A549 (cell line): Measurements from ENCODE around the gene CAV2. TPM values are rescaled to one million over a fixed set of nuclear protein-coding genes. Genes with fewer than 3 reads are reported as not detected.
A peak's percentile ranks its signal among the peaks of the same experiment; 100 is the strongest.

Source experiments
- ATAC-seq, 2 experiments: fragments of 200-7000 bp in 1 of 2; fragments of >200 bp in 1 of 2; cut with Nextera tagmentation in 1 of 2; cut with Tn5 transposase in 1 of 2; 3 replicates each; pipeline versions ENCODE4 v1.8.0 to v1.9.1; 2018 to 2020; ENCODE audit warnings: mild to moderate bottlenecking in 1 of 2, moderate library complexity in 1 of 2
- CTCF ChIA-PET: fragments of 300-600 bp; sonication (Branson Sonifier 250); formaldehyde crosslinking; extraction: SDS; loops from one replicate; lab custom pipeline; 2021; ENCODE audit warnings: antibody characterized with exemption, inconsistent platforms; lab: Yijun Ruan, JAX
- POLR2A ChIA-PET: fragments of 350-600 bp; formaldehyde crosslinking; extraction: SDS; loops from one replicate; lab custom pipeline; 2021; ENCODE audit warnings: antibody characterized with exemption, inconsistent platforms; lab: Yijun Ruan, JAX
- DNase-seq, 2 experiments: peaks; one replicate each; pipeline versions ENCODE4 v3.0.0 to v3.0.0-alpha.2; 2011 to 2016; ENCODE audit warnings: low read depth in 1 of 2, low spot score in 1 of 2
- FAIRE-seq: peaks from 2 replicates; lab custom pipeline; 2011; peaks lifted over from hg19 to GRCh38; lab: Jason Lieb, UNC
- H3K27ac ChIP-seq, 2 experiments: fragments of >200 bp; sonication (Bioruptor Twin); formaldehyde crosslinking; 3 replicates each; pipeline ENCODE4 v1.5.1; 2016 to 2017
- H3K4me1 ChIP-seq: fragments of >200 bp; sonication (Bioruptor Twin); formaldehyde crosslinking; 3 replicates; pipeline ENCODE4 v1.6.1; 2016
- H3K4me2 ChIP-seq: fragments of >200 bp; sonication (Bioruptor Twin); formaldehyde crosslinking; 3 replicates; pipeline ENCODE4 v1.6.1; 2016
- H3K4me3 ChIP-seq: fragments of >200 bp; sonication (Bioruptor Twin); formaldehyde crosslinking; 3 replicates; pipeline ENCODE4 v1.5.1; 2016
- H3K9me3 ChIP-seq: fragments of >200 bp; sonication (Bioruptor Twin); formaldehyde crosslinking; 3 replicates; pipeline ENCODE4 v1.6.1; 2016
- BCL3 ChIP-seq: fragments of >200 bp; sonication (Bioruptor Twin); formaldehyde crosslinking; IDR thresholded peaks from 3 replicates; pipeline ENCODE4 v1.6.1; 2016
- CHD2 ChIP-seq: fragments of 150-350 bp; IDR thresholded peaks from 2 replicates; pipeline ENCODE4 v1.6.1; 2014; ENCODE audit warnings: low read length; ENCODE audit not compliant: partially characterized antibody
- CHD4 ChIP-seq: fragments of 200-600 bp; sonication (generic); IDR thresholded peaks from 2 replicates; pipeline ENCODE4 v1.6.1; 2016; ENCODE audit warnings: antibody characterized with exemption, mild to moderate bottlenecking, borderline replicate concordance
- EHF ChIP-seq: fragments of 250-450 bp; sonication (Bioruptor Pico); IDR thresholded peaks from 2 replicates; pipeline ENCODE4 v1.5.0; 2020; ENCODE audit warnings: mild to moderate bottlenecking
- EP300 ChIP-seq, 2 experiments: fragments of >200 bp; sonication (Bioruptor Twin); formaldehyde crosslinking; IDR thresholded peaks; 2 replicates in 1 of 2; 3 replicates in 1 of 2; pipeline ENCODE4 v1.6.1; 2016 to 2017
- FOSL2 ChIP-seq, 2 experiments: fragments of 450-650 bp in 1 of 2; fragments of >200 bp in 1 of 2; sonication (Bioruptor Twin) in 1 of 2; formaldehyde crosslinking; IDR thresholded peaks; 2 replicates each; pipeline versions ENCODE4 v1.5.0 to v1.6.1; 2016 to 2020; ENCODE audit warnings: mild to moderate bottlenecking in 1 of 2, moderate library complexity in 1 of 2
- FOXS1 ChIP-seq: fragments of 250-450 bp; sonication (Bioruptor Pico); IDR thresholded peaks from 2 replicates; pipeline ENCODE4 v1.5.0; 2020; ENCODE audit warnings: mild to moderate bottlenecking, moderate library complexity
- HDAC2 ChIP-seq: fragments of 200-600 bp; sonication (generic); IDR thresholded peaks from 2 replicates; pipeline ENCODE4 v1.6.1; 2016
- HOXB5 ChIP-seq: fragments of 250-450 bp; sonication (Bioruptor Pico); IDR thresholded peaks from 2 replicates; pipeline ENCODE4 v1.5.0; 2020; ENCODE audit warnings: mild to moderate bottlenecking, moderate library complexity
- NR3C1 ChIP-seq: fragments of >200 bp; sonication (Bioruptor Twin); formaldehyde crosslinking; IDR thresholded peaks from 3 replicates; pipeline ENCODE4 v1.6.1; 2017
- POLR2AphosphoS2 ChIP-seq: conservative IDR thresholded peaks from 2 replicates; pipeline ENCODE4 v1.6.1; 2012; ENCODE audit warnings: low read length, improper control_type of control experiment, inconsistent platforms
- RAD21 ChIP-seq, 2 experiments: fragments of >200 bp in 1 of 2; sonication (Bioruptor Twin) in 1 of 2; formaldehyde crosslinking in 1 of 2; IDR thresholded peaks in 1 of 2; conservative IDR thresholded peaks in 1 of 2; 2 replicates in 1 of 2; 3 replicates in 1 of 2; pipeline ENCODE4 v1.6.1; 2012 to 2018; ENCODE audit warnings: inconsistent platforms in 1 of 2
- RARB ChIP-seq: fragments of 250-450 bp; sonication (Bioruptor Pico); IDR thresholded peaks from 2 replicates; pipeline ENCODE4 v1.8.0; 2021; ENCODE audit warnings: mild to moderate bottlenecking, moderate library complexity
- RFX5 ChIP-seq: fragments of 450-650 bp; IDR thresholded peaks from 2 replicates; pipeline ENCODE4 v1.7.1; 2014; ENCODE audit warnings: antibody characterized with exemption, mild to moderate bottlenecking, moderate library complexity
- RNF2 ChIP-seq: fragments of 200-600 bp; sonication (generic); IDR thresholded peaks from 2 replicates; pipeline ENCODE4 v1.6.1; 2016; ENCODE audit warnings: low read depth, mild to moderate bottlenecking, antibody characterized with exemption, moderate library complexity, borderline replicate concordance
- SREBF2 ChIP-seq: fragments of 450-650 bp; IDR thresholded peaks from 2 replicates; pipeline ENCODE4 v1.6.1; 2014; ENCODE audit warnings: mild to moderate bottlenecking, moderate library complexity
- TP53 ChIP-seq: fragments of 250-450 bp; sonication (Bioruptor Pico); IDR thresholded peaks from 2 replicates; pipeline ENCODE4 v1.5.0; 2021; ENCODE audit warnings: mild to moderate bottlenecking, moderate library complexity
- ZFP36 ChIP-seq: fragments of 450-650 bp; IDR thresholded peaks from 2 replicates; pipeline ENCODE4 v1.6.1; 2014; ENCODE audit warnings: borderline replicate concordance; ENCODE audit not compliant: partially characterized antibody
- WGBS: methylation state at CpG from one replicate; pipeline ENCODE4 v1.1.6; 2017; ENCODE audit errors: missing lambda C conversion rate; 5-methylcytosine and 5-hydroxymethylcytosine counted together
- polyA plus RNA-seq, 4 experiments: library from polyadenylated mRNA; depleted of rRNA in 3 of 4; stranded (reverse); fragments of >200 nt; fragmentation: RNase III in 1 of 4; extraction: RNeasy Plus Mini Kit Qiagen cat#74134 plus additional on column Dnase treatment in 1 of 4; gene quantifications; 2 replicates in 3 of 4; 3 replicates in 1 of 4; pipeline ENCODE4 v1.2.3, GENCODE V29; 2011 to 2017
- TF ChIP-seq, protein P1 (sequence below): IDR thresholded peaks from 2 replicates; pipeline ENCODE4 v1.6.1; 2012; ENCODE audit warnings: low read depth, borderline replicate concordance
- TF ChIP-seq, protein P2 (sequence below): fragments of >200 bp; sonication (Bioruptor Twin); formaldehyde crosslinking; IDR thresholded peaks from 3 replicates; pipeline ENCODE4 v1.5.1; 2016
- TF ChIP-seq, protein P3 (sequence below): IDR thresholded peaks from 2 replicates; pipeline ENCODE4 v1.6.1; 2012
- TF ChIP-seq, protein P4 (sequence below): fragments of 150-350 bp; IDR thresholded peaks from 2 replicates; pipeline ENCODE4 v1.6.1; 2014; ENCODE audit warnings: low read depth, mild to moderate bottlenecking, low read length

The CAV2 gene
- polyA plus RNA-seq, 2 of the 4 experiments (the other 2 are of a cell fraction): 156 to 257 TPM

GRCh38 chr7:116530107-116530820 lies 30.7 kb downstream of the CAV2 start:
- no peak for ATAC-seq
- 57% methylated on average over 3 of the region's 3 CpGs for WGBS
- H3K4me1 ChIP-seq: peaks cover 72% of the 10 kb centered on the region
- no peak for FAIRE-seq
- DNase-seq: no peak
- CTCF ChIA-PET: interaction anchor here (1.0 to 1.4 kb wide), 2 partner anchors 59 to 271 kb away, joined by 4 to 8 read pairs; no protein-coding TSS in a partner anchor
- POLR2A ChIA-PET: interaction anchor here (1.0 kb wide), 1 partner anchor 59 kb away, joined by 4 read pairs; no protein-coding TSS in a partner anchor
- peak overlapping the region; percentile 98 for H3K4me2 ChIP-seq
- no peak for TF ChIP-seq EP300 (IDR thresholded peaks at IDR 0.05)
- no peak for TF ChIP-seq HDAC2
- TF ChIP-seq CHD4: no peak
- TF ChIP-seq RAD21 (conservative IDR thresholded peaks at IDR 0.05 in 1 of 2, IDR thresholded peaks at IDR 0.05 in 1 of 2): no peak
- TF ChIP-seq, protein P1, sequence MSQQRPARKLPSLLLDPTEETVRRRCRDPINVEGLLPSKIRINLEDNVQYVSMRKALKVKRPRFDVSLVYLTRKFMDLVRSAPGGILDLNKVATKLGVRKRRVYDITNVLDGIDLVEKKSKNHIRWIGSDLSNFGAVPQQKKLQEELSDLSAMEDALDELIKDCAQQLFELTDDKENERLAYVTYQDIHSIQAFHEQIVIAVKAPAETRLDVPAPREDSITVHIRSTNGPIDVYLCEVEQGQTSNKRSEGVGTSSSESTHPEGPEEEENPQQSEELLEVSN: no peak
- H3K4me3 ChIP-seq: no peak overlapping the region
- H3K9me3 ChIP-seq: no peaks in the 10 kb centered on the region
- peak overlapping the region in 1 of 2 experiments; percentile 65; a peak in 2 of 6 replicates for H3K27ac ChIP-seq

- H3K9me3 ChIP-seq: no peaks in the 10 kb centered on the region
- peak overlapping the region; percentile 8 to 17; a peak in 1 of 6 replicates for H3K27ac ChIP-seq
- H3K4me3 ChIP-seq: no peak overlapping the region
- no peak for ATAC-seq
- FAIRE-seq: no peak
- POLR2A ChIA-PET: no interaction called here
- peak overlapping the region; percentile 37; the same call in 2 of the 3 replicates for H3K4me2 ChIP-seq
- TF ChIP-seq CHD2 (no peak), HOXB5 (CRISPR knock-in tag) (no peak), FOSL2 (IDR thresholded peaks at IDR 0.05) (no peak), FOSL2 (CRISPR knock-in tag; IDR thresholded peaks at IDR 0.05) (no peak), NR3C1 (no peak), EP300 (IDR thresholded peaks at IDR 0.05) (no peak), EHF (CRISPR knock-in tag) (no peak), BCL3 (no peak), RFX5 (no peak), RARB (CRISPR knock-in tag) (no peak), TP53 (no peak), POLR2AphosphoS2 (no peak), FOXS1 (no peak), SREBF2 (no peak), RNF2 (no peak), ZFP36 (no peak)
- TF ChIP-seq, protein P2, sequence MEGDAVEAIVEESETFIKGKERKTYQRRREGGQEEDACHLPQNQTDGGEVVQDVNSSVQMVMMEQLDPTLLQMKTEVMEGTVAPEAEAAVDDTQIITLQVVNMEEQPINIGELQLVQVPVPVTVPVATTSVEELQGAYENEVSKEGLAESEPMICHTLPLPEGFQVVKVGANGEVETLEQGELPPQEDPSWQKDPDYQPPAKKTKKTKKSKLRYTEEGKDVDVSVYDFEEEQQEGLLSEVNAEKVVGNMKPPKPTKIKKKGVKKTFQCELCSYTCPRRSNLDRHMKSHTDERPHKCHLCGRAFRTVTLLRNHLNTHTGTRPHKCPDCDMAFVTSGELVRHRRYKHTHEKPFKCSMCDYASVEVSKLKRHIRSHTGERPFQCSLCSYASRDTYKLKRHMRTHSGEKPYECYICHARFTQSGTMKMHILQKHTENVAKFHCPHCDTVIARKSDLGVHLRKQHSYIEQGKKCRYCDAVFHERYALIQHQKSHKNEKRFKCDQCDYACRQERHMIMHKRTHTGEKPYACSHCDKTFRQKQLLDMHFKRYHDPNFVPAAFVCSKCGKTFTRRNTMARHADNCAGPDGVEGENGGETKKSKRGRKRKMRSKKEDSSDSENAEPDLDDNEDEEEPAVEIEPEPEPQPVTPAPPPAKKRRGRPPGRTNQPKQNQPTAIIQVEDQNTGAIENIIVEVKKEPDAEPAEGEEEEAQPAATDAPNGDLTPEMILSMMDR: no peak
- TF ChIP-seq, protein P1: no peak
- TF ChIP-seq, protein P3, sequence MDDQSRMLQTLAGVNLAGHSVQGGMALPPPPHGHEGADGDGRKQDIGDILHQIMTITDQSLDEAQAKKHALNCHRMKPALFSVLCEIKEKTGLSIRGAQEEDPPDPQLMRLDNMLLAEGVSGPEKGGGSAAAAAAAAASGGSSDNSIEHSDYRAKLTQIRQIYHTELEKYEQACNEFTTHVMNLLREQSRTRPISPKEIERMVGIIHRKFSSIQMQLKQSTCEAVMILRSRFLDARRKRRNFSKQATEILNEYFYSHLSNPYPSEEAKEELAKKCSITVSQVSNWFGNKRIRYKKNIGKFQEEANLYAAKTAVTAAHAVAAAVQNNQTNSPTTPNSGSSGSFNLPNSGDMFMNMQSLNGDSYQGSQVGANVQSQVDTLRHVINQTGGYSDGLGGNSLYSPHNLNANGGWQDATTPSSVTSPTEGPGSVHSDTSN: no peak
- TF ChIP-seq, protein P4, sequence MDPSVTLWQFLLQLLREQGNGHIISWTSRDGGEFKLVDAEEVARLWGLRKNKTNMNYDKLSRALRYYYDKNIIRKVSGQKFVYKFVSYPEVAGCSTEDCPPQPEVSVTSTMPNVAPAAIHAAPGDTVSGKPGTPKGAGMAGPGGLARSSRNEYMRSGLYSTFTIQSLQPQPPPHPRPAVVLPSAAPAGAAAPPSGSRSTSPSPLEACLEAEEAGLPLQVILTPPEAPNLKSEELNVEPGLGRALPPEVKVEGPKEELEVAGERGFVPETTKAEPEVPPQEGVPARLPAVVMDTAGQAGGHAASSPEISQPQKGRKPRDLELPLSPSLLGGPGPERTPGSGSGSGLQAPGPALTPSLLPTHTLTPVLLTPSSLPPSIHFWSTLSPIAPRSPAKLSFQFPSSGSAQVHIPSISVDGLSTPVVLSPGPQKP: no peak
- TF ChIP-seq, all 56 proteins: peak for 0
- CTCF ChIA-PET: interaction anchor here (1.7 kb wide), 1 partner anchor 57 kb away, joined by 5 read pairs; no protein-coding TSS in a partner anchor
- 91% methylated on average over 3 of the region's 3 CpGs for WGBS
- DNase-seq: no peak
- H3K4me1 ChIP-seq: peaks cover 80% of the 10 kb centered on the region
Measured at GRCh38 chr7:116532102-116532688, 32.7 kb downstream of the CAV2 start.
